GM20000 (cell line): ENCODE measurements around the gene TAAR2.
"Not testable (repeated sequence)": the region's sequence is repeated elsewhere in the genome, so short reads cannot be mapped to it uniquely, and the experiment has no call there.

Experiments
- DNase-seq: peaks from one replicate; pipeline ENCODE4 v3.0.0; 2012; ENCODE audit warnings: low spot score
- CTCF ChIP-seq: IDR thresholded peaks from 2 replicates; pipeline ENCODE4 v1.5.1; 2012; ENCODE audit warnings: mild to moderate bottlenecking, control low read depth; ENCODE audit errors: extremely low read depth, missing control alignments

Gene TAAR2

GRCh38 chr6:132661906-132662305, 37.8 kb upstream of the TAAR2 start:
- no peak for TF ChIP-seq CTCF
- no peak for DNase-seq

- DNase-seq: no peak
- TF ChIP-seq CTCF: no peak
Measured at GRCh38 chr6:132659082-132659481, 35.0 kb upstream of the TAAR2 start, which contains the start of gene TAAR1. Gene TAAR1, minus strand, starts transcription at chr6:132659182. Its CDS starts 13,179 bp downstream, at chr6:132646003.

- no peak for DNase-seq
- TF ChIP-seq CTCF: no peak
Measured at GRCh38 chr6:132651062-132651461, 27.0 kb upstream of the TAAR2 start.

- TF ChIP-seq CTCF: no peak
- DNase-seq: no peak
Measured at GRCh38 chr6:132650429-132650828, 26.4 kb upstream of the TAAR2 start.

GRCh38 chr6:132648828-132649227, 24.8 kb upstream of the TAAR2 start:
- no peak for TF ChIP-seq CTCF
- no peak for DNase-seq

- no peak for TF ChIP-seq CTCF
- DNase-seq: peak; percentile 15
Measured at GRCh38 chr6:132648356-132648755, 24.3 kb upstream of the TAAR2 start.

GRCh38 chr6:132643547-132643946, 19.5 kb upstream of the TAAR2 start:
- TF ChIP-seq CTCF: no peak
- DNase-seq: no peak

- DNase-seq: not testable (repeated sequence)
Measured at GRCh38 chr6:132637135-132637534, 13.1 kb upstream of the TAAR2 start.

- DNase-seq: not testable (repeated sequence)
Measured at GRCh38 chr6:132635906-132636305, 11.8 kb upstream of the TAAR2 start.

GRCh38 chr6:132635288-132635687, 11.2 kb upstream of the TAAR2 start:
- not testable (repeated sequence) for DNase-seq
